Putamen (tissue), 1 donor: Measurements from ENCODE around the gene KLC3.
"Not testable (repeated sequence)": the region's sequence is repeated elsewhere in the genome, so short reads cannot be mapped to it uniquely, and the experiment has no call there.

ENCODE experiments used
- DNase-seq: peaks from one replicate; pipeline ENCODE4 v3.0.0-alpha.2; 2016; ENCODE audit warnings: low spot score

The KLC3 gene

GRCh38 chr19:45320997-45321775 is 19.4 kb upstream of the KLC3 start:
- DNase-seq: no peak

GRCh38 chr19:45321848-45322247 is 18.7 kb upstream of the KLC3 start:
- no peak for DNase-seq

- no peak for DNase-seq
Observed at GRCh38 chr19:45322311-45322710, 18.2 kb upstream of the KLC3 start.

GRCh38 chr19:45322744-45323281 is 17.7 kb upstream of the KLC3 start, which contains the start of gene CKM:
Gene CKM, minus strand, starts transcription at chr19:45322875. Its CDS starts 3,162 bp downstream, at chr19:45319713.
- no peak for DNase-seq

- no peak for DNase-seq
Observed at GRCh38 chr19:45323671-45324081, 16.9 kb upstream of the KLC3 start.

- DNase-seq: no peak
Observed at GRCh38 chr19:45324349-45324907, 16.1 kb upstream of the KLC3 start.

- no peak for DNase-seq
Observed at GRCh38 chr19:45327404-45328143, 13.0 kb upstream of the KLC3 start.

- no peak for DNase-seq
Observed at GRCh38 chr19:45331411-45331810, 9.1 kb upstream of the KLC3 start.

- no peak for DNase-seq
Observed at GRCh38 chr19:45333609-45334303, 6.8 kb upstream of the KLC3 start.

GRCh38 chr19:45334881-45335280 is 5.7 kb upstream of the KLC3 start:
- DNase-seq: not testable (repeated sequence)

GRCh38 chr19:45336696-45337251 is 3.8 kb upstream of the KLC3 start:
- DNase-seq: no peak

- DNase-seq: no peak
Observed at GRCh38 chr19:45339629-45340028, 921 bp upstream of the KLC3 start.

- DNase-seq: no peak
Observed at GRCh38 chr19:45340899-45341453, 426 bp downstream of the KLC3 start.

- no peak for DNase-seq
Observed at GRCh38 chr19:45342911-45343310, 2.4 kb downstream of the KLC3 start.

GRCh38 chr19:45344621-45345505 is 4.3 kb downstream of the KLC3 start:
- DNase-seq: no peak

- DNase-seq: no peak
Observed at GRCh38 chr19:45345506-45345860, 4.9 kb downstream of the KLC3 start.

- no peak for DNase-seq
Observed at GRCh38 chr19:45346449-45346848, 5.9 kb downstream of the KLC3 start.

- DNase-seq: no peak
Observed at GRCh38 chr19:45347570-45348366, 7.2 kb downstream of the KLC3 start.

- no peak for DNase-seq
Observed at GRCh38 chr19:45348367-45349125, 8.0 kb downstream of the KLC3 start.
